ENCODE measurements around the gene GMDS.

DNA sequence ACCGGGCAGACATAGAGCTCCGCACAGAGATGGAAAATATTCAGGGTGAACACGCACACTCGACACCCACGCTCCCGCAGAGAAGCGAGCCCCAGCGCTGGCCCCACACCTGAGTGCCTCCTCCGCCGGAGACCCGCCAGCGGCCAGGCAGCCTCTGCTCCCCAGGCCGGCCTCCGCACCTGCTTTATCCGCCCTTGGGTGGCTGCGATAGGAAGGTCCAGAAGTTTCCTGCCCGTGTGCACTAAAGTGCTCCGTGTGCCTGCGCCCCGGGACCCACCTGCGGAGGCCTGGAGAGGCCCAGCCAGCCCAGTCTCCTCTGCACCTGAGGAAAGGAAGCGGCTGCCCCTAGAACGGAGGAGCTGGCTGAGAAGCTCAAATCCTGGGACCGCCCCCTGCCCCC is 646.5 kb downstream of the GMDS start:
- TF ChIP-seq, protein P1, sequence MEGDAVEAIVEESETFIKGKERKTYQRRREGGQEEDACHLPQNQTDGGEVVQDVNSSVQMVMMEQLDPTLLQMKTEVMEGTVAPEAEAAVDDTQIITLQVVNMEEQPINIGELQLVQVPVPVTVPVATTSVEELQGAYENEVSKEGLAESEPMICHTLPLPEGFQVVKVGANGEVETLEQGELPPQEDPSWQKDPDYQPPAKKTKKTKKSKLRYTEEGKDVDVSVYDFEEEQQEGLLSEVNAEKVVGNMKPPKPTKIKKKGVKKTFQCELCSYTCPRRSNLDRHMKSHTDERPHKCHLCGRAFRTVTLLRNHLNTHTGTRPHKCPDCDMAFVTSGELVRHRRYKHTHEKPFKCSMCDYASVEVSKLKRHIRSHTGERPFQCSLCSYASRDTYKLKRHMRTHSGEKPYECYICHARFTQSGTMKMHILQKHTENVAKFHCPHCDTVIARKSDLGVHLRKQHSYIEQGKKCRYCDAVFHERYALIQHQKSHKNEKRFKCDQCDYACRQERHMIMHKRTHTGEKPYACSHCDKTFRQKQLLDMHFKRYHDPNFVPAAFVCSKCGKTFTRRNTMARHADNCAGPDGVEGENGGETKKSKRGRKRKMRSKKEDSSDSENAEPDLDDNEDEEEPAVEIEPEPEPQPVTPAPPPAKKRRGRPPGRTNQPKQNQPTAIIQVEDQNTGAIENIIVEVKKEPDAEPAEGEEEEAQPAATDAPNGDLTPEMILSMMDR (IDR thresholded peaks at IDR 0.05): no peak
- no peak for TF ChIP-seq POLR2AphosphoS5 (IDR thresholded peaks at IDR 0.05; ENCODE audit: insufficient read depth in 1 of 2, low read depth in 1 of 2)

All from vagina (tissue), 2 donors.